ENCODE data around the gene PCDHGC4.
A peak's percentile ranks its signal among the peaks of the same experiment; 100 is the strongest.

The PCDHGC4 gene

DNA sequence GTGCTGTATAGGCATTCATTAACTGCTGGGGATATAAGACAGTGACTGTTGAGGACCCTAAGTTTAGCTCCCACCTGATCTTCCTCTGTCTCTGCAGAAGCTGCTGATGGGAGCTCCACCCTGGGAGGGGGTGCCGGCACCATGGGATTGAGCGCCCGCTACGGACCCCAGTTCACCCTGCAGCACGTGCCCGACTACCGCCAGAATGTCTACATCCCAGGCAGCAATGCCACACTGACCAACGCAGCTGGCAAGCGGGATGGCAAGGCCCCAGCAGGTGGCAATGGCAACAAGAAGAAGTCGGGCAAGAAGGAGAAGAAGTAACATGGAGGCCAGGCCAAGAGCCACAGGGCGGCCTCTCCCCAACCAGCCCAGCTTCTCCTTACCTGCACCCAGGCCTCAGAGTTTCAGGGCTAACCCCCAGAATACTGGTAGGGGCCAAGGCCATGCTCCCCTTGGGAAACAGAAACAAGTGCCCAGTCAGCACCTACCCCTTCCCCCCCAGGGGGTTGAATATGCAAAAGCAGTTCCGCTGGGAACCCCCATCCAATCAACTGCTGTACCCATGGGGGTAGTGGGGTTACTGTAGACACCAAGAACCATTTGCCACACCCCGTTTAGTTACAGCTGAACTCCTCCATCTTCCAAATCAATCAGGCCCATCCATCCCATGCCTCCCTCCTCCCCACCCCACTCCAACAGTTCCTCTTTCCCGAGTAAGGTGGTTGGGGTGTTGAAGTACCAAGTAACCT, 26.2 kb downstream of the PCDHGC4 start:
- H3K4me1 ChIP-seq (ENCODE audit: insufficient read depth, low read length), result peaks cover 59% of the 10 kb centered on the region
- H3K36me3 ChIP-seq (ENCODE audit: insufficient read depth, low read length), result peaks cover 18% of the 10 kb centered on the region
- no peaks in the 10 kb centered on the region for H3K27me3 ChIP-seq (ENCODE audit: insufficient read depth, low read length)
- peaks cover 3% of the 10 kb centered on the region for H3K9me3 ChIP-seq (ENCODE audit: low read length)
- H3K4me3 ChIP-seq (ENCODE audit: low read length), result no peak overlapping the region
- no peak overlapping the region for H2AFZ ChIP-seq (ENCODE audit: low read depth, low read length)

DNA sequence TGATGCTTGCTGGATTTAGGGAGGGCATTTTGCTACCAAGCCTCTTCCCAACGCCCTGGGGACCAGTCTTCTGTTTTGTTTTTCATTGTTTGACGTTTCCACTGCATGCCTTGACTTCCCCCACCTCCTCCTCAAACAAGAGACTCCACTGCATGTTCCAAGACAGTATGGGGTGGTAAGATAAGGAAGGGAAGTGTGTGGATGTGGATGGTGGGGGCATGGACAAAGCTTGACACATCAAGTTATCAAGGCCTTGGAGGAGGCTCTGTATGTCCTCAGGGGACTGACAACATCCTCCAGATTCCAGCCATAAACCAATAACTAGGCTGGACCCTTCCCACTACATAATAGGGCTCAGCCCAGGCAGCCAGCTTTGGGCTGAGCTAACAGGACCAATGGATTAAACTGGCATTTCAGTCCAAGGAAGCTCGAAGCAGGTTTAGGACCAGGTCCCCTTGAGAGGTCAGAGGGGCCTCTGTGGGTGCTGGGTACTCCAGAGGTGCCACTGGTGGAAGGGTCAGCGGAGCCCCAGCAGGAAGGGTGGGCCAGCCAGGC, 27.0 kb downstream of the PCDHGC4 start:
- Histone ChIP-seq H3K4me1 (ENCODE audit: insufficient read depth, low read length) (peaks cover 58% of the 10 kb centered on the region), H3K4me3 (ENCODE audit: low read length) (no peak overlapping the region), H3K27me3 (ENCODE audit: insufficient read depth, low read length) (no peaks in the 10 kb centered on the region), H2AFZ (ENCODE audit: low read depth, low read length) (no peak overlapping the region), H3K9me3 (ENCODE audit: low read length) (peaks cover 3% of the 10 kb centered on the region), H3K36me3 (ENCODE audit: insufficient read depth, low read length) (peaks cover 23% of the 10 kb centered on the region)

DNA sequence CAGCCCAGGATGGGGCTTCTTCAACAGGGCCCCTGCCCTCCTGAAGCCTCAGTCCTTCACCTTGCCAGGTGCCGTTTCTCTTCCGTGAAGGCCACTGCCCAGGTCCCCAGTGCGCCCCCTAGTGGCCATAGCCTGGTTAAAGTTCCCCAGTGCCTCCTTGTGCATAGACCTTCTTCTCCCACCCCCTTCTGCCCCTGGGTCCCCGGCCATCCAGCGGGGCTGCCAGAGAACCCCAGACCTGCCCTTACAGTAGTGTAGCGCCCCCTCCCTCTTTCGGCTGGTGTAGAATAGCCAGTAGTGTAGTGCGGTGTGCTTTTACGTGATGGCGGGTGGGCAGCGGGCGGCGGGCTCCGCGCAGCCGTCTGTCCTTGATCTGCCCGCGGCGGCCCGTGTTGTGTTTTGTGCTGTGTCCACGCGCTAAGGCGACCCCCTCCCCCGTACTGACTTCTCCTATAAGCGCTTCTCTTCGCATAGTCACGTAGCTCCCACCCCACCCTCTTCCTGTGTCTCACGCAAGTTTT, 27.6 kb downstream of the PCDHGC4 start:
- Histone ChIP-seq H3K27me3 (ENCODE audit: insufficient read depth, low read length) (no peaks in the 10 kb centered on the region), H3K36me3 (ENCODE audit: insufficient read depth, low read length) (peaks cover 25% of the 10 kb centered on the region), H2AFZ (ENCODE audit: low read depth, low read length) (no peak overlapping the region), H3K4me1 (ENCODE audit: insufficient read depth, low read length) (peaks cover 53% of the 10 kb centered on the region), H3K9me3 (ENCODE audit: low read length) (peaks cover 3% of the 10 kb centered on the region), H3K4me3 (ENCODE audit: low read length) (no peak overlapping the region)

DNA sequence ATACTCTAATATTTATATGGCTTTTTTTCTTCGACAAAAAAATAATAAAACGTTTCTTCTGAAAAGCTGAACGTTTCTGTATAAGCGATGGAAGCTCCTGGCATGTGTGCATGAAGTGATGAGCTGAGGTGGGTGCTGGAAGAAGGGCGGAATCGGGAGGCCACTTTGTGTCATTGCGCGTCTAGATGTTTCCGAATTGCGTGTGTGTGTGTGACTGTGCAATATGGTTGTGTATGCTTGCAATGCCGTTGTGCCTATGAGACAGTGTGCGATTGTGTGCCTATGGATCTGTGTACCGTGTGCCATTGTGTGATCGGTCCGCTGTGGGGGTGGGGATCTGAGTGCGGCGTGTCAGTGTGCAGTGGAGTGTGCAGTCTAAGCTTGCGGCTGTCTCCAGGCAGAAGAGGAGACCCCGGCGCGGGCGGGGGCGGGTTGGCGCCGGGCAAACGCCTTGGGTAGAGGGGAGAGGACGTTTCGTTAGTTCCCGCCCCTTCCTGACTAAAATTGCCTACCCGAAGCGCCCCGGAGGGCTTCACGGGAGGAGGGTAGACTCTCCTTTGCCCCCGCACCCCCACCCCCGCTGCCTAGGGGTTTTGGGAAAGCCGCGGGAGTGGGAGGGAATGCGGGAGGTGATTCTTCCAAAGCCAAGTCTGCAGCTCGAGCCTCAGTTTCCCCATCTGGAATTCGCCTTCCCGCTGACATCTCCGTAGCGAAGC, 28.2 kb downstream of the PCDHGC4 start:
- H3K36me3 ChIP-seq (ENCODE audit: insufficient read depth, low read length), result peaks cover 29% of the 10 kb centered on the region
- H3K9me3 ChIP-seq (ENCODE audit: low read length), result peaks cover 3% of the 10 kb centered on the region
- H3K27me3 ChIP-seq (ENCODE audit: insufficient read depth, low read length), result no peaks in the 10 kb centered on the region
- H3K4me3 ChIP-seq (ENCODE audit: low read length), result peak overlapping the region; percentile 43
- peaks cover 47% of the 10 kb centered on the region for H3K4me1 ChIP-seq (ENCODE audit: insufficient read depth, low read length)
- H2AFZ ChIP-seq (ENCODE audit: low read depth, low read length), result peak overlapping the region; percentile 4

- Histone ChIP-seq H3K27me3 (ENCODE audit: insufficient read depth, low read length) (no peaks in the 10 kb centered on the region), H3K9me3 (ENCODE audit: low read length) (peaks cover 3% of the 10 kb centered on the region), H3K36me3 (ENCODE audit: insufficient read depth, low read length) (peaks cover 31% of the 10 kb centered on the region), H3K4me3 (ENCODE audit: low read length) (peak overlapping the region; percentile 43), H2AFZ (ENCODE audit: low read depth, low read length) (peak overlapping the region; percentile 4), H3K4me1 (ENCODE audit: insufficient read depth, low read length) (peaks cover 41% of the 10 kb centered on the region)
Observed at GRCh38 chr5:141513627-141514329, 28.9 kb downstream of the PCDHGC4 start.

DNA sequence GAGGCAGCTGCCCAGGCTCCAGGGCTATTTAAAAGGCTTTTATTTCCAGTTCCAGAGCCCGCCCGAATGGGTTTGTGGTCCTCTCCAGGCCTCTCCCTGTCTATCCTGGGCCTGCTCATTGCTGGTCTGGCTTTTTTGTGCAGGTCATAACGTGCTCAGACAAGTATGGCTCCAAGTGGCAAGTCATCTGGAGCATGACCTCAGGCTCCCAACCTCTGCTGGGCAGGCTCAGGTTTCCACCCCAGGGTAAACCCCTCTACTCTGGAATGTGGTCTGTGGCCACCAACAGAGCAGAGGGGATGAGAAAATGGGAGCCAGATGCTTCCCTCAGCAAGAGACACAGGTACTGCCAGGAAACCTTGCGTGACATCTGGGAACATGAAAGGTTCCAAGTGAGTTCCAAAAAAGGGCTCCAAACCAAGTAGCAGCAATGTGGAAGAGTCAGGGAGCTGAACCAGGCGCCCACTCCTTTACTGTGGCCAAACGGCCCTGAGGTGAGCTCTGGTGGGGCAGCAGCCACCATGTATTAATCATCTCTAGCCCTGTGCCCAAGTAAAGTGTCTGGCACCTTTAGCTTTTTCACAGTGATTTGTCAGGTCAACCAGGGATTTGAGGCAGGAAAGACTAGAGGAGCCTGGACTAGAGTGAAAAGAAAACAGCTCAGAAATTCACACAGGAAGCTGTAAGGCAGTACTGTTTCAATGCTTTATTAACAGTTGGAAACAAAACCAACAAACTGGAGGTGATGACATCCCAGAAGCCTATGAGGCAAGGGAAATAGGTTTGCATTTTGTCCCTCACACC, 29.7 kb downstream of the PCDHGC4 start:
- Histone ChIP-seq H3K4me3 (ENCODE audit: low read length) (peak overlapping the region; percentile 43), H3K27me3 (ENCODE audit: insufficient read depth, low read length) (no peaks in the 10 kb centered on the region), H3K9me3 (ENCODE audit: low read length) (peaks cover 3% of the 10 kb centered on the region), H3K36me3 (ENCODE audit: insufficient read depth, low read length) (peaks cover 37% of the 10 kb centered on the region), H3K4me1 (ENCODE audit: insufficient read depth, low read length) (peaks cover 33% of the 10 kb centered on the region), H2AFZ (ENCODE audit: low read depth, low read length) (no peak overlapping the region)

DNA sequence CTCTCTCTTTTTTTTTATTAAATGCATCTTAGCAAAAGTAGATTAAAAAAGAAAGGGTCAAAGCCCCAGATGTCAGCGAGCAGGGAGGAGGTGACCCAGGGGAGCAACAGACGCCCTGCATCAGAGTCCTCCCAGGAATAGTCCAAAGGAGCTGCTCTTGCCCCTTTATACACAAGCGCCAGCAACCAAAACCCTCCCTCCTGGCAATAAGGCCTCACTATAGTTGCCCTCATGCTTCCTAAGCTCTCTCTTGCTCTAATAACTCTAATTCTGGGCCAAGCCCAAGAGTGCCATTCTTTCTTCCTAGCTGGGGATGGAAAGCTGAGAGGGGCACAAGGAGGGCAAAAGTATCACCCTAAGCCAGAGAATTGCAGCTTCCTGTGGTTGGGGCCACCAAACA, 30.3 kb downstream of the PCDHGC4 start:
- no peaks in the 10 kb centered on the region for H3K27me3 ChIP-seq (ENCODE audit: insufficient read depth, low read length)
- no peak overlapping the region for H3K4me3 ChIP-seq (ENCODE audit: low read length)
- H3K4me1 ChIP-seq (ENCODE audit: insufficient read depth, low read length), result peaks cover 30% of the 10 kb centered on the region
- H3K9me3 ChIP-seq (ENCODE audit: low read length), result peaks cover 3% of the 10 kb centered on the region
- H2AFZ ChIP-seq (ENCODE audit: low read depth, low read length), result no peak overlapping the region
- H3K36me3 ChIP-seq (ENCODE audit: insufficient read depth, low read length), result peaks cover 40% of the 10 kb centered on the region

DNA sequence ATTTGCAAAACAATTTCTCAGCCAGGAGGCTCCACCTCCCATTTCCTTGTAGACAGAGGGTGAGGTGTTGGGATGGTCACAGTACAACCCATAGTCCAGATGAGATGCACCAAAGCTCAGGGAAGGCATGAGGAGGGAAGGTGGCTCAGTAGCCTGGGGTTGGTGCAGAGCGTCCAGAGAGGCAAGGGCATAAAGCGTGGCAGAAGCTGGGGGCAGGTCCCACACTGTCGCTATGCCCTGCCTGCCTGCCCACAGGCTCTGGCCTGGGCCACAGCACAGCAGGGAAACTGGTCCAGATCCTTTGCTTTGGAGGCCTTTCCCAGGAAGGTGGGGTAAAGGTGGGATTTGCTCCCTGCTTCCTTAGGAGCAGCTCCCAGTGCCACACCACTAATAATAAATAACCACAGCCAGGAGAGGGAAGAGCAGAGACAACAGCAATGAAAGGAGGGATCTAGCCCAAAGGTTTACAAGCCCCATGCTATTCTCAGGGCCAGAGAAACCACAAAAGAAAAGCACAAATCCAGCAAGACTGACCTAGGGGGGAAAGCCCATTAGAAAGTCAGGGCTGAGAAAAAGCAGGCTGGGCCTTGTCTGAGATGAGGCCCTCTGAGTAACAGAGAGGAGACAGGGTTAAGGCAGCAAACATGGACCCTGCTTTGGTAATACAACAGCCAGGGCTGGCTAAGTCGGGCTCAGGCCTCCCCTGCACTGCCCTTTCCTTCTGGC, 31.3 kb downstream of the PCDHGC4 start:
- peaks cover 34% of the 10 kb centered on the region for H3K36me3 ChIP-seq (ENCODE audit: insufficient read depth, low read length)
- H3K9me3 ChIP-seq (ENCODE audit: low read length), result peaks cover 2% of the 10 kb centered on the region
- H3K27me3 ChIP-seq (ENCODE audit: insufficient read depth, low read length), result no peaks in the 10 kb centered on the region
- no peak overlapping the region for H2AFZ ChIP-seq (ENCODE audit: low read depth, low read length)
- H3K4me3 ChIP-seq (ENCODE audit: low read length), result no peak overlapping the region
- H3K4me1 ChIP-seq (ENCODE audit: insufficient read depth, low read length), result peaks cover 37% of the 10 kb centered on the region

DNA sequence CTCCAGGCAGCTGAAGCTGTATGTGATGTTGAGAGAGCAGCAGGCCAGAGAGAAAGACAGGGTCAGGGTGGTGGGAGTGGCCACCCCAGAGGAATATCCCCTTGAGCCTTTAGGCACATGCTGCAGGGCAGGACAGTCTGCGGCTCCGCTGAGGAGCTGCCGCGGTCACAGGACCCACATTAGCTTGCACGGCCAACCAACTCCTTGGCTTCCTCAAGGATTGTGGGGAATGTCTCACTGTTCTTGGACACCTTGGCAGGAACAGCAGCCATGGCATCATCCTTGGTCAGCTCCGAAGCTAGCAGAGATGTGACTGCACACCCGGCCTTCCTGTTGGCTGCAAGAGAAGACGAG, 31.8 kb downstream of the PCDHGC4 start:
- H3K36me3 ChIP-seq (ENCODE audit: insufficient read depth, low read length), result peaks cover 29% of the 10 kb centered on the region

DNA sequence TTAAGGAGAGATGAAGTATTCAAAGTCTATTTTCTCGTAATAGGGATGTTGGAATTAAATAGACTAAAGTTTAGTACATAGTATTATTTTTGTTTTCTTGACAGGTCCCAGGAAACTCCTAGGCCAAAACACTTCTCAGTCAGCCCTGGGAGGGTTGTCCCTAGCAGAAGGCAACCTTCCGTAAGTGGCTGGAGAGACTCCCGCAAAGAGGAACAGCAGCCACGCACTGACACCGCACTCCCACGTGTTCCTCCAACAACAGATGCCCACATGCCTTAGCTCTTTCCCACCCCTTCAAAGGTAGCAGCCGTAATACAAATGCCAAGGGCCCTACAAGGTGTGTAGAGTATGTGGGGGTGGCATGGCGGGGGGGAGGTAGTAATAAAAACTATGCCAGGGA, 32.5 kb downstream of the PCDHGC4 start:
- Histone ChIP-seq H3K9me3 (ENCODE audit: low read length) (no peaks in the 10 kb centered on the region), H3K4me3 (ENCODE audit: low read length) (no peak overlapping the region), H3K36me3 (ENCODE audit: insufficient read depth, low read length) (peaks cover 28% of the 10 kb centered on the region), H3K4me1 (ENCODE audit: insufficient read depth, low read length) (peaks cover 49% of the 10 kb centered on the region), H3K27me3 (ENCODE audit: insufficient read depth, low read length) (no peaks in the 10 kb centered on the region), H2AFZ (ENCODE audit: low read depth, low read length) (no peak overlapping the region)

More for the DNA sequence above, 31.8 kb downstream of the PCDHGC4 start:
- H3K4me1 ChIP-seq (ENCODE audit: insufficient read depth, low read length), result peaks cover 42% of the 10 kb centered on the region
- no peak overlapping the region for H2AFZ ChIP-seq (ENCODE audit: low read depth, low read length)
- no peak overlapping the region for H3K4me3 ChIP-seq (ENCODE audit: low read length)
- H3K27me3 ChIP-seq (ENCODE audit: insufficient read depth, low read length), result no peaks in the 10 kb centered on the region
- H3K9me3 ChIP-seq (ENCODE audit: low read length), result no peaks in the 10 kb centered on the region

- Histone ChIP-seq H3K4me1 (ENCODE audit: insufficient read depth, low read length) (peaks cover 43% of the 10 kb centered on the region), H3K4me3 (ENCODE audit: low read length) (no peak overlapping the region), H2AFZ (ENCODE audit: low read depth, low read length) (no peak overlapping the region), H3K36me3 (ENCODE audit: insufficient read depth, low read length) (peaks cover 29% of the 10 kb centered on the region), H3K9me3 (ENCODE audit: low read length) (no peaks in the 10 kb centered on the region), H3K27me3 (ENCODE audit: insufficient read depth, low read length) (no peaks in the 10 kb centered on the region)
Observed at GRCh38 chr5:141517880-141518617, 33.2 kb downstream of the PCDHGC4 start.

Data from neuron (in vitro differentiated cells).